Cardiac septum (tissue), 1 donor: ENCODE measurements around the gene FRAS1. TPM values are rescaled to one million over a fixed set of nuclear protein-coding genes. Genes with fewer than 3 reads are reported as not detected.
"Not testable (repeated sequence)": the region's sequence is repeated elsewhere in the genome, so short reads cannot be mapped to it uniquely, and the experiment has no call there.

ENCODE experiments used
- DNase-seq: peaks from one replicate; pipeline ENCODE4 v3.0.0-alpha.2; 2020; ENCODE audit warnings: low spot score
- intact Hi-C: fragments of 100-400 bp; cut with DNase I; formaldehyde crosslinking; loops from one replicate; pipeline ENCODE4 v1.14.0; 2022
- total RNA-seq: library from RNA; stranded (reverse); fragmentation: NEBNext Ultra II Directional; extraction: Animal tissue kit (Norgen Biotek cat#: 25700); gene quantifications from one replicate; pipeline ENCODE4 v1.2.1, GENCODE V29; 2021
- donor health status: DM: no; HTN: no; CAD: no.

FRAS1 gene
- total RNA-seq, 1 donor from 2014 or later = 4.2 TPM

DNA sequence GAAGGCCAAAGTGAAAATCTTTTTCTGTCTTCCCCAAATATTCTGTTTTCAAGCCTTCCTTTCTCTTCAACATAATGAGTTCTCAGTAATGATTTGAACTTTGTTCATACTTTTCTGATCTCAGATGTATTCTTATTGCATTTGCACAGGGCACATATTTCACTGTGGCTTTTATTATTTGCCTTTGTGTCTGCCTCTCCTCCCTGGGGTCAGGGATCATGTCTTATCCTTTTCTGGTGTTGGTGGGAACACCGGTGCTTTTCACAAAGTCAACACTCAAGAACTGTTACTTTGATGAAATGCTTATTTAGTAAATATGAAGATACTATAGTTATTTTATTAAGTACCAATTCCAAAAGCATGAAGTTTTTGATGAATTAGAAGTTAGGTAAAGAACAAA is 143.8 kb downstream of the FRAS1 start:
- no peak for DNase-seq
- intact Hi-C loops = no loop called here

DNA sequence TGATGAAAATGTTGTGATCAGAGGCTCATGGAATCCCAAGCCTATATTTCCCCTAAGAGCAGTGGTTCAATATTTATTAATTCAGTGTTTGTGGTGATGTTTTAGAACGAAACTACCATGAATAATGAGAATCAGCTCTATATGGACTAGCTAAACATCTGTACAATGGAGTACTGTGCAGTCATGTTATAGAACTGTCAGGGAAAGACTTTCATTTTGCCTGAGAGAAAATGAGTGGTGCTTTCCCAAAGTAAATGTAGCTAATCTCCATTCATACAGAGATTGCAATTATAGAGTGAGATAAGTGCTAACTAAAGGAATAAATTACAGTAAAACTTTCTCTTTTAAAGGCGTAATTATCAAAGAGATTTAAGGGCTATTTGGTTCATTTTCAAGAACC is 147.1 kb downstream of the FRAS1 start:
- no peak for DNase-seq
- intact Hi-C loops = no loop called here

- intact Hi-C loops = no loop called here
- DNase-seq = no peak
Measured at GRCh38 chr4:78205591-78205990, 148.5 kb downstream of the FRAS1 start.

DNA sequence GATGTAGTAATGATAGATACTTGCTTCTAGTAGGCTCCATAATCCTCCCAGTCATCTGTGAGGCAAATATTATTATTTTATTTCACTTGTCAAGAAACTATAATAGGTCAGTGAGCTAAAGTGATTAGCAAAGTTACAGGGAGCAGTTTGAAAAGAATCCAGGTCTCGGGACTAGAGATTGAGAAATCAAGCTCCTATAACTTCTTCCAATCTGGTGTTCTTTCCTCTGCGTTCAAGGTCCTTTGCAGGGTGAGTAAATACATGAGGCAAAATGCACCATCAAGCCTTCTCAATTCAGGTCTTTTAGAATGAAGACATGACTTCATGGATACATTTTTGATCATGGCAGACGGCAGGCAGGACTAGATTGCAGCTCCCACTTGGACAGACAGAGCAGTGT is 150.4 kb downstream of the FRAS1 start:
- no peak for DNase-seq
- intact Hi-C loops = no loop called here

DNA sequence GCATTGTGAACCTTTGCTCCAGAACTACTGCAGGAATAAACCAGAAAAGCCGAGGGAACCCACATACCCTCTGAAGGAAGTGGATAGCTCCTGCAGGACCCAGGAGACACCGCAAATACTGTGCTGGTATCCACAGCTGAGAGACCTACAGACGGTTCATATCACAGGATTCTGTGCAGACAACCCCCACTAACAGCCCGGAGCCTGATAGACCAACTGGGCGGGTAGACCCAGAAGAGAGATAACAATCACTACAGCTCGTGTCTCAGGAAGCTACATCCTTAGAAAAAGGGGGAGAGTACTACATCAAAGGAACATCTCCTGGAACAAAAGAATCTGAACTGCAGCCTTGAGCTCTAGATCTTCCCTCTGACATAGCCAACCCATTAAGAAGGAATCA is 150.8 kb downstream of the FRAS1 start:
- DNase-seq = no peak
- intact Hi-C loops = no loop called here

DNA sequence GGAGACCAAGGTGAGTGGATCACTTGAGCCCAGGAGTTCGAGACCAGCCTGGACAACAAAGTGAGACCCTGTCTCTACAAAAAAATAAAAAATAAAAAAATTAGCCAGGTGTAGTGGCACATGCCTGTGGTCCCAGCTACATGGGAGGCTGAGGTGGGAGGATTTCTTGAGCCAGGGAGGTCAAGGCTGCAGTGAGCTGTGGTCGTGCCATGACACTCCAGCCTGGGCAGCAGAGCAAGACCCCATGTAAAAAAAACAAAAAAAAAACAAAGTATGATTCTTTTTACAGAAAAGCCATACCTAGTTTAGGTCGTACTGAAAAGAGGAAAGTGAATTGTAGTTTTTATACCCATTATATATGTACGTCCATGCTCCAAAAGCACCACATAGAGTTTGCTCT is 151.8 kb downstream of the FRAS1 start:
- intact Hi-C loops, DNase-seq: not testable (repeated sequence)

DNA sequence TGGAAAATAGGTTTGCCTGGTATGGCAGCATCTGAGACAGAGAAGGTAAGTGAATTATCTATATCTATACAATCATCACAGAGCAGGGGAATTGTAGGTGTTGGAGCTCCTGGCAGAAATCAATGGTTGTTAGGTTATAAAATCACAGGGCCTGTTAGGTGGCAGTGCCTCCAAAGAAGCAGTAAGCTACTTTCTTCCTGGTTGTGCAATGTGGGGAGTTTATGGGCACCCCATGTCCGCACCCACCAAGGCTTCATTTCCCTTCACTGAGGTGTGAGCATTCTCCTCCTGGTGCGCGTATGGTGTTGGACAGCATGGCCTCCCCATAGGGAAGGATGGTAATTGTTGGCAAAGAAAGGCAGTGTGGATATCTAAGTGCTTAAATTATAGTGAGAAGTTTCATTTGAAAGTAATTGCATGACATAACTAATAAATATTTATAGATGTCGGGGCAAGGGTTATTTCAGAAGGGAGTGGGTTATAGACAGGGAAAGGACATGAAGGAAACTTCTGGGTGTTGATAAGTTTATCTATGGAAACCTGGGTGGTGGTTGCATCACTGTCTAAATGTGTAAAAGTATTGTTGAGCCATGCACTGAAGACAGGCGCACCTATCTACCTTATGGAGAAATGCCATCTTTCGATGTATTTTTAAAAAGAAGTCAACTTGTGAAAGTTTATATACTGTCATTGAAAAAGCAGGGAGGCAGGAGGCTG is 153.7 kb downstream of the FRAS1 start:
- intact Hi-C loops = no loop called here
- no peak for DNase-seq

DNA sequence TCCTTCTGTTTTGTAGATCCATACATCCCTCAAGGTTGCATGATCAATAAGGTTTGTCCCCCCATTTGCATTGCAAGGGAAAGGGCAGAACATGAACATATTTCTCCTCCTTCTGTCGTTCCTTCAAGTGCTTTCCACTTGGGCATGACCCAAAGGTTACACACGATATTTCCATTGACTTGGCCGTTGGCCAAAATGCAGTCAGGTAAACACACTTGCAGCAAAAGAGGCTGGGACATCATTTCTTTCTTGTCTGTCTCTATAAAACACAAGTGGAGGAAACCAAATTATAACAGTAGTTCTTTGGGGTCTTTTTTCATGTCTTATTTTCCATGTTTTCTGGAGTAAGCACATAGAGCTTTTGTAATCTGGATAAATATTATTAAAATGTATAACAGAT is 156.1 kb downstream of the FRAS1 start:
- intact Hi-C loops = no loop called here
- DNase-seq = no peak

GRCh38 chr4:78214078-78214477 is 157.0 kb downstream of the FRAS1 start:
- intact Hi-C loops = no loop called here

GRCh38 chr4:78217557-78217956 is 160.4 kb downstream of the FRAS1 start:
- DNase-seq = no peak
- intact Hi-C loops = no loop called here

More at GRCh38 chr4:78214078-78214477, 157.0 kb downstream of the FRAS1 start:
- DNase-seq = no peak

GRCh38 chr4:78218260-78218659 is 161.1 kb downstream of the FRAS1 start:
- intact Hi-C loops = no loop called here
- no peak for DNase-seq

DNA sequence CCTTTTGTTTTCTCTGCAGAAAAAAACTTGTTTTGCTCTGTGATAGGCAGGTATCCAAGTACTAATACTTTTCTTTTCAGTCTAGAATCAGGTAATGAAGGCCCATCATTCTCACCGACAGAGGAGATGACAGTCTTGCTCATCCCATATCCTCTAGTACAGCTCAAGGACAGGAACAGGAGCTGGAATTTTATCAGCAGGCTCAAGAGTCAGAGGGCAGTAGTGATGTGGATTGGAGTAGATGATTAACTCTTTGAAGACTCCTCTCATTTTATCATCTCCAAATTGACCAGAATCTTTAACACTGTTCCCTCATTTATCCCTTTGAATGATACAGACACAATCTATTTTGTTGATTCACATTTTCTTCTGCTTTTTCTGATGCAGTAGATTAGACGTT is 162.7 kb downstream of the FRAS1 start:
- intact Hi-C loops = no loop called here

DNA sequence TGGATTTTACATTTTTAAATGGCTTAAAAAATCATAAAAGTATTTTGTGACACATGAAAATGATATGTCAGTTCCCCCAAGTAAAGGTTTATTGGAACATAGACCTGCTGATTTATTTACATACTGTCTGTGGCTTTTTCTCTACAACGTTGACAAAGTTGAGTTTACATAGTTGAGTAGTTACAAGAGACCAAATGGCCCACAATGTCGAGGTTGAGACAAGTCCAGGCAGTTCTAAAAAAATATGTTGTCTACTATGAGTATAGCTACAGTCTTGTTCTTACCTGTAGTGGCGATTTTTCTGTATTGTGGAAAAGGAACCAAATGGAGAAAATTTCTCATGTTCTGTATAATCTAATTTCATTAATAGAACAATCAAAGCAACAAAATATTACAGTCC is 163.2 kb downstream of the FRAS1 start:
- intact Hi-C loops = no loop called here
- DNase-seq = no peak

More for the DNA sequence above, 162.7 kb downstream of the FRAS1 start:
- no peak for DNase-seq

DNA sequence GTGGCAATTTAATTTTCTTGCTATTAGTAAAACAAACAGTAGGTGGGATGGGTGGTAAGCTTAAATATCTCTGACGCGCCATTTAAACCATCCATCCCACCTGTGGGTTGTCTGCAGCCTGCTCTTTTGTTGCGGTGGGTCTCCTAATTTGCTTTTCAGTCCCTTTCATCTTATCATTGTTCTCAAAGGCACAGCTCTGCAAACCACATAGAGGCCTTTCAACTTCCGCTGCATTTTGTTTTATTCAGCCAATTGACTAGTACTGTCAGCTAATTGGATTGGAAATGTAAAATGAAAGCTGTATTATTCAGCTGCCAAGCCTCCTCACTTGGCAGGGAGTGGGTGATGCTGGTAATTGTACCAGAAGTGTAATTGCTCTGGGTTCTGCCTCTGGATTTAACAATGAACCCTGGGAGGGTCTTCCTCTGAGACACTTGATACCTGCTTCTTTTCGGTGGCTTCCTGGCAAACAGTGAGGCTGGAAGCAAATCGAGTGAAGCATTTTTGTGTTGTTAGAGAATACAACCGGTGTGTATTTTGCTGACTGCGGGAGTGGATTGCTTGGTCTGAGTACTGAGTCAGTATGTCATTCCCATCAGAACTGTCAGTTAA is 165.6 kb downstream of the FRAS1 start:
- DNase-seq = no peak
- intact Hi-C loops = no loop called here

DNA sequence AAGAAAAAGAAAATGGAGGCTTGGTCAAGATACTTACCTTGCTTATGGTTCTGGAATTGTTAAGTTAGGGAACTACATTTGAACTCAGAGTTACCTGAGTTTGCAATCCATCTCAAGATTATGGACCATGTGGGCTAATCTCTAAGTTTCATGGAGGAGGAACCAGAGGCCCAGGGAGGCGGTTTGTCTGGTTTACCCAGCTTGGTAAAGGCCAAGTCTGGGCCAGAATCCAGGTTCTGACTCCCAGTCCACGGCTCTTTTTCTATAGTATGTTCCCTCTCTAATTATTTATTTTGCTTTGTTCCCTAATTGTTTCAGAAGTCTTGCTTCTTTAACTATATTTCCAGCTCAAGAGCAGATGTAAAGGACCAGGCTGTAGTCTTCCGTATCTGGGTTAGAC is 168.1 kb downstream of the FRAS1 start:
- intact Hi-C loops = no loop called here
- no peak for DNase-seq

GRCh38 chr4:78226279-78226678 is 169.2 kb downstream of the FRAS1 start:
- no peak for DNase-seq
- intact Hi-C loops = no loop called here

DNA sequence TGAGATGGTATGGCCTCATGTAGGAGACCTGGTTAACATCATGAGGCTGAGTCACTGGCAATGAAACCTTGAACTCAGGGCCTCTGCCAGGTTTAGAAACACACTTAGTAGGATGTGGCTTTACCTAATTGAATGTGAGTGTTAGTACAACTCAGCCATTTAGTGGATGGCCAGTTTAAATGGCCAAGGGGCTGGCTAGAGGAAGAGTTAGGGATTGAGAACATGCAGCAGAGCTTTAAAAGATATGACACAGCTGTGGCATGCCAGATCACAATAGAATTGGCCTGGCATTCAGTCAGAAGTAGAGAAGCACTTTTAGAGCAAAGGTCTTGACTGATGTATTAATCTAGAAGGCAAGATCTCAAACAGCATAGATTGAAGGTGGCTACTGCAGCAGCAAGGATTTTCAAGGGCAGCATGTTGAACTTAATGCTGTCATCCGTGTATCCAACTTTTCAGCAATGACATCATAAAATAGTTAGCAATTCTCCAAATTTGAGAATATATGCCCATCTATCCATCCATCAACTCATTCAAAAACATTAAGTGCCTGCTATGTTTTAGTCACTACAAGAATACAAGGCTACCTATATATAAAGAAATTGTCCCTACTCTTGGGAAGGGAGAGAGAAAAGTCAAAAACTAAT is 170.4 kb downstream of the FRAS1 start:
- DNase-seq = no peak
- intact Hi-C loops = no loop called here

DNA sequence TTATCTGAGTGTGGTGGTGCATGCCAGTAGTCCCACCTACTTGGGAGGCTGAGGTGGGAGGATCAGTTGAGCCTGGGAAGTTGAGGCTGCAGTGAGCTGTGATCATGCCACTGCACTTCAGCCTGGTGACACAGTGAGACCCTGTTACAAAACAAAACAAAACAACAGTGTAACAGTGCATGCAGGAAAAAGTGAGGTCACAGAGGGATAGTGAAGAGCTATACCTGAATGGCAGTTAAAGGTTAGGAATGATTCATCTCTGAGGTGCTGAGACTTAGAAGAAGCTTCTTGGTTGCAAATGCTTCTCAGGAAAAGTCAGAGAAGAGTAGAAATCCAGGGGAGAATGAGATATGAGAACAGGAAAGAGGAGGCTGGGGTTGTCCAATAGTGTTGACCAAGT is 178.7 kb downstream of the FRAS1 start:
- DNase-seq = no peak
- intact Hi-C loops = no loop called here

DNA sequence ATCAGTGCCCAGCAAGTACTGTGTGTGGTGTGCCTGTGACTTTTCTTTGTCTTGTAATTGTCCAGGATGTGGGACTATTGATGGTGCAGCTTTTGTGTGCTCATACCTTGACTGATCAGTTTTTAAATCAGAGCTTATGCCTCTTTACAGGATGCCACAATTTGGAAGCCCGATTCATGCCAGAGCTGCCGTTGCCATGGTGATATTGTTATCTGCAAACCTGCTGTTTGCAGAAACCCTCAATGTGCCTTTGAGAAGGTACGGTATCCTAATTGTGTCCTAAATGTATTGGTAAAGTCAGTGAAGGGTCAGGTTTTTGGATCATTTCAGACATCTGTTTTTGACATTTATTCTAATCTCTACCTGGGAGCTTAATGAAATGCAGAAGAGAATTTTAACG is 180.2 kb downstream of the FRAS1 start:
- intact Hi-C loops = no loop called here
- no peak for DNase-seq

DNA sequence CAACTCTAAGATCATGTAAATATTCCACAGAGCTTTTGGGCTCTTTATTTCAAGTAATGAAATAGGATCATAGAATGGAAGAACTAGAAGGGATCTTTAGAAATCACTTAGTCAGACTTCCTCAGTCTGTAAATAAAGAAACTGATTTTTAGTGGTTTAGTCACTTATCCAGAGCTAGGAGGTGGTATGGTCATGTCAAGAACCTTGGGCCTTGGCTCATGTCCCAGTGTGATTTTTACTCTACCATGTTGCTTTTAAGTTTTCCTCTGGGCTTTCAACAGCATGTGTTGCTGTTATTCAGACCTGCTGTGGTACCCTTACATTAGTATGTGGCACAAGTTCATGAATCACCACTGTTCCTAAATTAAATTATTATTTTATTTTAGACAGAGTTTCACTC is 184.9 kb downstream of the FRAS1 start:
- no peak for DNase-seq
- intact Hi-C loops = no loop called here
